DMS 273 treated with DMSO at 0.1 percent for 48 hours (cell line): ENCODE measurements around the gene PRIM2.
"Not testable (repeated sequence)": the region's sequence is repeated elsewhere in the genome, so short reads cannot be mapped to it uniquely, and the experiment has no call there.

Source experiments
- DNase-seq: peaks from one replicate; lab custom pipeline; 2025; lab: John Stamatoyannopoulos, UW

The PRIM2 gene

GRCh38 chr6:57449496-57450066 is 132.2 kb downstream of the PRIM2 start:
- DNase-seq, result not testable (repeated sequence)

DNA sequence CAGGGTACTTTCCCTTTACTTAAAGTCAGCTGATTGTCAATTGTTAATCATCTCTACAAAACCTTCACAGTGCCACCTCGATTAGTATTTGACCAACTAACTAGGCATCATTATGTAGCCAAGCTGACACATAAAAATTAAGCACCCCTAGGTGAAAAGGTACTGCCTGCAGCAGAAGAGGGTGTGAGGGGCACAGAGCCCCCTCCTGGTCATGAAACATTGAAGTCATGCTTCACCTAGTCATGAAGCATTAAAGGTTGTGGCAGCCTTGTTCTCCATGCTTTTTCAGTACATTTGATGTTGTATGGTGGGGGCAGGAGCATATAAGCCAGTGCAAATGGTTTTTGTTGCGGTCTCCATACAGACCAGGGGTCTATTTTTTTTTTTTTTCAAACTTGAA is 142.4 kb downstream of the PRIM2 start:
- not testable (repeated sequence) for DNase-seq

GRCh38 chr6:57461022-57461421 is 143.6 kb downstream of the PRIM2 start:
- DNase-seq, result not testable (repeated sequence)

GRCh38 chr6:57463809-57464208 is 146.4 kb downstream of the PRIM2 start:
- not testable (repeated sequence) for DNase-seq

- not testable (repeated sequence) for DNase-seq
Observed at GRCh38 chr6:57465968-57466367, 148.5 kb downstream of the PRIM2 start.

GRCh38 chr6:57469072-57469471 is 151.6 kb downstream of the PRIM2 start:
- DNase-seq, result no peak

GRCh38 chr6:57470148-57470547 is 152.7 kb downstream of the PRIM2 start:
- DNase-seq, result not testable (repeated sequence)

GRCh38 chr6:57471314-57471864 is 154.0 kb downstream of the PRIM2 start:
- not testable (repeated sequence) for DNase-seq

- peak; percentile 81 for DNase-seq
Observed at GRCh38 chr6:57472861-57473362, 155.5 kb downstream of the PRIM2 start.

GRCh38 chr6:57474862-57475475 is 157.5 kb downstream of the PRIM2 start:
- not testable (repeated sequence) for DNase-seq

GRCh38 chr6:57475656-57476055 is 158.2 kb downstream of the PRIM2 start:
- not testable (repeated sequence) for DNase-seq

- not testable (repeated sequence) for DNase-seq
Observed at GRCh38 chr6:57480194-57480593, 162.8 kb downstream of the PRIM2 start.

DNA sequence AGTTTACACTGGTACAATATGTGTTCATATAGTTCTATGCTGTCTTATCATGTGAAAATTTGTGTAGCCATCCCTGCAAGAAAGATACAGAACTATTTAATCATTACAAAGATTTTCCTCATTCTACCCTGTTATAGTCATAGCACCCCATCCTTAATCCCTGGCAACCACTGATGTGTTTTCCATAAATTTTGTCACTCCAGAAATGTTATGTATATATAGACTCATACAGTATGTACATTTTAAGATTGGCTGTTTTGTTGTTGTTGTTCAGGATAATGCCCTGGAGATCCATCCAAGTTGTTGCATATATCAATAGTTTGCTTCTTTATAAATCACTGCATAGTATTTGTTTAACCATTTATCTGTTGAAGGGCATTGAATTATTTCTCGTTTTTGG is 163.7 kb downstream of the PRIM2 start:
- not testable (repeated sequence) for DNase-seq

DNA sequence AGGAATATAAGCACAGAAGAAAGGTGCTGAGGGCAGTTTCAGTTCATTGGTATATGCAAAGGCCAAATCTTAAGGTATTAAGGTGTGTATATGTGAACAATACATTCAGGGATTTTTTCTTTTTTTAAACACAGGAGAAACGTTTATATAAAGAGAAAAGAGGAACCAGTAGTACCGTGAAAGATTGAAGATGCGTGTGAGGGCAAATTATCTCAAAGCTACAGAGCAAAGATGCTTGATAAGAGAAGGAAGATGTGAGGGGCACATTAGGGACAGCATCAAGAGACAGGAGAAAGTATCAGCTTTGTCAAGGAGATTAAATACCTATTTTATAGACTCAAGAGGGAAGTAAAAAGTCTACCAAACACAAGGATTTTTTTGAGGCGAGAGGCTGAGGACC is 165.0 kb downstream of the PRIM2 start:
- not testable (repeated sequence) for DNase-seq

- not testable (repeated sequence) for DNase-seq
Observed at GRCh38 chr6:57486494-57487081, 169.2 kb downstream of the PRIM2 start.

DNA sequence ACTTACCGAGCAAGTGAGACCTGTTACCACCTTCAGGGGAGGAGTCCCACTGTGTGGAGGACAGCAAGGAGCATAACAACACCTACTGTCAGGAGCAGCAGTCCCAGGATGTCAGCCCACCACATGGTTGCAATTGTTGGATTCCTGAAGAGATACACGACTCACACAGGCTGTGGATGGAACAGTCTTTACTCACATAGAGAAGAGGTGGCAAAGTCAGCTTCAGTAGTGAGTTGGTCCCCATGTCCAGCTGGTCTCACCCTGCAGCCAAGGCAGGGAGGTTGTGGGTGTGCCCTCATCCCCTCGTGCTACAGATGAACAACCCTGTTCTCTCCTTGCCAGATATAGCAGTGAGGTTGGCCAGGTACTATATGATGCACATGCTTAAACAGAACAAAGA is 171.1 kb downstream of the PRIM2 start:
- DNase-seq, result not testable (repeated sequence)

- not testable (repeated sequence) for DNase-seq
Observed at GRCh38 chr6:57489887-57490286, 172.5 kb downstream of the PRIM2 start.

- DNase-seq, result peak; percentile 51
Observed at GRCh38 chr6:57491795-57492194, 174.4 kb downstream of the PRIM2 start.

- DNase-seq, result not testable (repeated sequence)
Observed at GRCh38 chr6:57496251-57496650, 178.8 kb downstream of the PRIM2 start.

- peak; percentile 8 for DNase-seq
Observed at GRCh38 chr6:57500368-57501021, 183.1 kb downstream of the PRIM2 start.

DNA sequence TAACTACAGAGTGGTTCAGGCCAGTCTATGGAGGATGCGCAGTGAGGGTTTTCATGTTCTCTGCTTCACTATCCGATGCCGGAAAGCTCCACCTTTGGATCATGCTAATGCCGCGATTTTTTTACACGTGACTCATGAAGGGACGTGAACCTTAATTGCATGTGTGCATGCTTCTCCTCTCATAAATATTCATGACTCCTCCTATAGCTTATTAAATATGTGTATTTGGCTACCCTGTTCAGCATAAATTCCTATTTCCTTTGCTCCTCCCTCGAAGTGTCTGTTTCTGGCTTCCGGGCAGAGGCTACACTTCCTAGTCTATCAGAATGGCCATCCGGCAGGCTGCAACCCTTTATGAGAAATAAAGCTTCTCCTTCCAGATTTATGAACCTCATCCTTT is 185.0 kb downstream of the PRIM2 start:
- DNase-seq, result not testable (repeated sequence)

GRCh38 chr6:57505251-57505650 is 187.8 kb downstream of the PRIM2 start:
- DNase-seq, result not testable (repeated sequence)
